Measurements from ENCODE around the gene STRAP. TPM values are rescaled to one million over a fixed set of nuclear protein-coding genes. Genes with fewer than 3 reads are reported as not detected.
"Not testable (repeated sequence)": the region's sequence is repeated elsewhere in the genome, so short reads cannot be mapped to it uniquely, and the experiment has no call there.

The STRAP gene
- polyA plus RNA-seq, 3 donors: 167 to 211 (median 182) TPM

GRCh38 chr12:15904378-15904920, 22.3 kb downstream of the STRAP start:
- no peak for DNase-seq (ENCODE audit: extremely low read depth in 1 of 11, low read depth in 9 of 11, low spot score in 4 of 11)

- DNase-seq (ENCODE audit: extremely low read depth in 1 of 11, low read depth in 9 of 11, low spot score in 4 of 11): no peak
Measured at GRCh38 chr12:15910468-15910863, 28.3 kb downstream of the STRAP start.

DNA sequence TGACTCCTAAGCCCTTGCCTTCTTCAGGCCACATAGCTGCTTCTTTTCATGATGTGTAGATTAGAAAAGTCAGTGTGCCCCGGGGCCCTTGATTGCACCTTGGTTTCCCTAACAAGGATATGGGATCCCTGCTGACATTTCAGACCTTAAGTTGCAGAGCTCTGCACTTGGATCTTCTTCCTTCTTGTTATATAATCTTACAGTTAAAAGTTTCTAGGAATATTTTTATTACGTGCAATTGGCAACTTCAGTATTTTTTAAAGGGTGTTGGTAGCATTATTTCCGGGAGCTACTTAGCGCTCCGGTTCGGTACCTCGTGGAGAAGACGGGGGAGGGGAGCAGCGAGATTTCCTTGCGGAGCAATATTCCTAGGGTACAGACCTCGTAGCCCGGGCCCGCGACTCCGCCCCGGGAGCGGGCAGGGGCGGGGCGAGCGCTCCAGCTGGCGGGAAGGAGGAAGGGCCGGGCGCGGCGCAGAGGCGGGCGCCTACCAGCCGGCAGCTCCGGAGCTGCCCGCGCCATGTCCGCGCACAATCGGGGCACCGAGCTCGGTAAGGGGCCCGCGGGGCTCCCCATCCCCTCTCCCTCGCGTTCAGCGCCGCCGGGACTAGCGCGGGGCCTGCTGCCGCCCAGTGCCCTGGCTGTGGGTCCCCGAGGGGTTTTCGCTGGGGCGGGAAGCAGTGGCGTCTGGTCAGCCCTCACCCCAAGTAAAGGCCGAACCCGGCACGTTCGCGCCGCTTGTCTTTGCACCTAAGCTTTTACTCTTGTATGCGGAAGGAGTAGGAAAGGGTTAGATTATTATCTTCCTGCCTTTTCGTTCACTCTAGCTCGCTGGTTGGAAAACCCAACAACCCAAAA, 28.9 kb downstream of the STRAP start, which contains the start of gene DERA:
Gene DERA, plus strand, starts transcription at position 469 of the 858 bp plus-strand sequence. Its CDS starts 52 bp downstream, at position 521.
- peak; percentile 28 to 78 (median 63) for DNase-seq (ENCODE audit: extremely low read depth in 1 of 11, low read depth in 9 of 11, low spot score in 4 of 11)

DNA sequence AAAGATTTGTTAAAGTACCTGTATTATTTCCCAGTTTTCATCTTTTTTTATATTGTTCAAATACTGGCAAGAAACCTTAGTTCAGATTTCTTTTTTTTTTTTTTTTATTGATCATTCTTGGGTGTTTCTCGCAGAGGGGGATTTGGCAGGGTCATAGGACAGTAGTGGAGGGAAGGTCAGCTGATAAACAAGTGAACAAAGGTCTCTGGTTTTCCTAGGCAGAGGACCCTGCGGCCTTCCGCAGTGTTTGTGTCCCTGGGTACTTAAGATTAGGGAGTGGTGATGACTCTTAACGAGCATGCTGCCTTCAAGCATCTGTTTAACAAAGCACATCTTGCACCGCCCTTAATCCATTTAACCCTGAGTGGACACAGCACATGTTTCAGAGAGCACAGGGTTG, 29.7 kb downstream of the STRAP start:
- peak in 1 of 11 donors; percentile 2 for DNase-seq (ENCODE audit: extremely low read depth in 1 of 11, low read depth in 9 of 11, low spot score in 4 of 11)

DNA sequence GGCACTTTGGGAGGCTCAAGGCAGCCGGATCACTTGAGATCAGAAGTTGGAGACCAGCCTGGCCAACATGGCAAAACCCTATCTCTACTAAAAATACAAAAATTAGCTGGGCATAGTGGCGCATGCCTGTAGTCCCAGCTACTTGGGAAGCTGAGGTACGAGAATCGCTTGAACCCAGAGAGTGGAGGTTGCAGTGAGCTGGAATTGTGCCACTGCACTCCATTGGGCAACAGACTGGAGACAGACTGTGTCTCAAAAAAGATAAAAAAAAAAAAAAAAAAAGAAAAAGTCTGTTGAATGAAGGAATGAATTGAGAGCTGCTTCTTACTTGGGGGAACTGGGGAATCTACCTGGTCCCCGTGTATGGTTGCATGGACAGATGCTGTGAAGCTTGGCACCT, 31.9 kb downstream of the STRAP start:
- not testable (repeated sequence) for DNase-seq (ENCODE audit: extremely low read depth in 1 of 11, low read depth in 9 of 11, low spot score in 4 of 11)

DNA sequence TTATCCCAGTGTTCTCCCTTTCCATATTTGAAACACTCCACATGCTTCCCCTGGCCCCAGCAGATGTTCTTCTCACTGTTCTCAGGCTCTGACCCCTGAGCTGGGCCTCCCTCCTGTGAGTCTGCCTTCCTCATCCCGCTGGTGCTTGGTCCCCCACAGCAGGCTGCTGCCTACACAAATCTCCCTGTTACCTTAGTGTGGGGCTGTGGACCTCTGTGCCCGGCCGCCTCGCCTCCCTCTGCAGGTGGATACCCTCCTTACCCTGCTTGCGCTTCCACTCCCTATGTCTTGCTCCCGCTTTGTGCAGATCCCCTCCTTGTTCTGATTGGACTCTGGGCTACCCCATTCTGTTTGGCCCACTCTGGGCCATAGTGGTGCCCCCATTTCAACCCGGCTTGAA, 35.9 kb downstream of the STRAP start:
- DNase-seq (ENCODE audit: extremely low read depth in 1 of 11, low read depth in 9 of 11, low spot score in 4 of 11): no peak

DNA sequence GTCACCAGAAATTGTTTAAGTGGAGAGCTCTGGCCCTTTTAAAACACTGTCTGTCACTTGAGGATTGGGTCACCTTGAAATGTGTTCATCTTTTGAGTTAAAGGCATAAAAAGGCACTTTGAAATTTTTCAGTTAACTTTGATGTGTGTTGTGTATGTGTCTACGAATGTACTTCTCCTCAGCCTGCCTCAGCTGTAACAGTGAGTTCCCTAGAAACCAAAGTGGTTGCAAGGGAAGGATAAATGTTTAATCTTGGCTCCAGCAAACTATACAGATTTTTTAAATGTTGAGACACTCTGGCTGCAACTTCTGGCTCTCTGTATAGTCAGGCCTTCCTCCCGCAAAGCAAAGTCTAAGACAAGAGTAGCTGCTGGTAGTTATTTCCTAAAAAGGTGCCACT, 37.2 kb downstream of the STRAP start:
- DNase-seq (ENCODE audit: extremely low read depth in 1 of 11, low read depth in 9 of 11, low spot score in 4 of 11): no peak

DNA sequence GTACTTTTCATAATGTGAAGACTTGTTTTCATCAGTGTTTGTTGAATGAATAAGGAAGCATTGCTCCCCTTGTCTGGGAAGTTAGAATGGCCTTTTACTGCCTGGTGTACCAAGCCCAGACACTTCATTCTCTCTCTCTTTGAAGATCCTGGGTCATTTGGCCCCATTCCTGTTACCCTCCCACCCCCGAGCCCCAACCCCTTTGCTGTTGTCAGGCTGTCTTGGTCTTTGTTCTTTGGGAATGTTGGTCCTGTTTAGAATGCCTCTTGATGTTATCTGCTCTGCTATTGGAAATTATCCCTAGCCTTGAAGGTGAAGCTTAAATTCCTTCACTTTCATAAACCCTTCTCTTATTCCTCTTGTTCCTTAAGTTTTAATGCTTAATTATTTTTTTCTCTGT, 42.8 kb downstream of the STRAP start:
- no peak for DNase-seq (ENCODE audit: extremely low read depth in 1 of 11, low read depth in 9 of 11, low spot score in 4 of 11)

DNA sequence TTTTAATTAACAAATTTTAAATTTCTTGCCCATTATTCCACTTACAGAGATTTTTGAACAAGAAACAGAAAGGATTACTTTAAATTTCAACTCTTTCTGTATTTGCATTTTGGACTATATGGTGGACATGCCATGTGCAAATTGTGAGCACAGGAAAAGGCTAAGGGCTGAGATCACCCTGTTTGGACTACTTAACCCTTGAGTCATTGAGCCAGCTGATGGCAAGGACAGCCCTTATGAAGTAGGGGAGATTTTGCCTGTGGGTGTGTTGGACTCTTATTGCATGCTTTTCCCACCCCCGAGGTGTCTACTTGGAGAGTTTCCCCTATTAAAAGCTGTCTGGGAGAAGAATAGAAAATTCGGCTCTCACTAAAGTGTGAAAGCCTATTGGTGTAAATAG, 46.2 kb downstream of the STRAP start:
- DNase-seq (ENCODE audit: extremely low read depth in 1 of 11, low read depth in 9 of 11, low spot score in 4 of 11): no peak

DNA sequence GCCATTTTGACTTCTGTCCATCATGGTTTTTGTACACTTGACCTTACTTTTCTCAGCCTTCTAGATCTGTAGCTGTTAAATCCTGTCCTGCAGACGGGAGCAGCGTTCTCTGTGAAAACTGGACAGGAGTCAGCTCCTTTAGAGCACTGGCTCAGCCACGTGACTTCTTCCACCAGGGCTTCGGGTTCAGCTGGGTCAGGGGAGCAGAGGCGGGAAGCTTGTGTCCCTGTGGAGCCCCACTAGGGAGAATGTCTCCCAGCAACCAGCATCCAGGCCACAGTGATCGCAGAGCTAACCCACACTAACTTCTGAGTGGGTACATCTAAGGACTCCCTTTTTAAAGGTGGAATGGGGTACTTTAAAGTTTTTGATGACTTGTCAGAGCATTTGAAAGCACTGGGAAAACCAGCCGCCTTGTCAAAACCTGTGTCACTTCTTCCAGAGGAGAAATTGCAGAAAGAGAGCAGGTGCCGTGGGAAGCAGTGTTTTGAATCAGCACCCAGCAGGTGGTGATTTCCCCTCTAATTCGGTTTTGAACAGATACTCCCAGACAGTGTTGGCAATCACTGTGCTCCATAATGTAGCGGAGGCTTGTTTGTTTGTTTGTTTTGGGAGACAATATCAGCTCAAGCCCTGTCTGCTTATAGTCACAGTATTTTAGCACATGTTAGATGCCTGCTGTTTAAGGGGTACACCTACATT, 46.8 kb downstream of the STRAP start:
- DNase-seq (ENCODE audit: extremely low read depth in 1 of 11, low read depth in 9 of 11, low spot score in 4 of 11): no peak

DNA sequence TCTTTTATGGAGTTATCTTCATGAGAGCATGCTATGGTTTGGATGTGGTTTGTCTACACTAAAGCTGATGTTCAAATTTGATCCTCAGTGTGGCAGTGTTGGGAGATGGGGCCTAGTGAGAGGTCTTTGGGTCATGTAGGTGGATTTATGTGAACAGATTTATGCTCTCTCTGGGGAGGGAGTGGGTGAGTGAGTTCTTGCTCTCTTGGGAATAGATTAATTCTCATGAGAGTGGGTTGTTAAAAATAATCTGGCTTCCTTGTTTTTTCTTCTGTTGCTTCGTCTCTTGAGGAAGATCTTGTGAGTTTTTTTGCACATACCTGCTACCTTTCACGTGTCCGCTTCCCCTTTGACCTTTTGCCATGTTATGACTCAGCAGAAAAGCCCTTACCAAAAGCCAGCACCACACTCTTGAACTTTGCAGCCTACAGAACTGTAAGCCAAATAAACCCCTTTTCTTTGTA, 49.4 kb downstream of the STRAP start:
- no peak for DNase-seq (ENCODE audit: extremely low read depth in 1 of 11, low read depth in 9 of 11, low spot score in 4 of 11)

DNA sequence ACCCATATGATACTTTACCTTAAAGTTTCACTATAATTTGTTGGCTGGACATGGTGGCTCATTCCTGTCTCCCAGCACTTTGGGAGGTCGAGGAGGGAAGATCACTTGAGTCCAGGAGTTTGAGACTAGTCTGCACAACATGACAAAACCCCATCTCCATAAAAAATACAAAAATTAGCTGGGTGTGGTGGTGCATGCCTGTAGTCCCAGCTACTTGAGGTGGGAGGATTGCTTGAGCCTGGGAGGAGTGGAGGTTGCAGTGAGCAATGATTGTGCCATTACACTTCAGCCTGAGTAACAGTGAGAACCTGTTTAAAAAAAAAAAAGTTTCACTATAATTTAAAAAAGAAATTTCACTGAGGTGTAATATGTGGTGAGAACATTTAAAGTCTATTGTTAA, 50.1 kb downstream of the STRAP start:
- DNase-seq (ENCODE audit: extremely low read depth in 1 of 11, low read depth in 9 of 11, low spot score in 4 of 11): no peak

- no peak for DNase-seq (ENCODE audit: extremely low read depth in 1 of 11, low read depth in 9 of 11, low spot score in 4 of 11)
Measured at GRCh38 chr12:15932971-15933370, 50.8 kb downstream of the STRAP start.

DNA sequence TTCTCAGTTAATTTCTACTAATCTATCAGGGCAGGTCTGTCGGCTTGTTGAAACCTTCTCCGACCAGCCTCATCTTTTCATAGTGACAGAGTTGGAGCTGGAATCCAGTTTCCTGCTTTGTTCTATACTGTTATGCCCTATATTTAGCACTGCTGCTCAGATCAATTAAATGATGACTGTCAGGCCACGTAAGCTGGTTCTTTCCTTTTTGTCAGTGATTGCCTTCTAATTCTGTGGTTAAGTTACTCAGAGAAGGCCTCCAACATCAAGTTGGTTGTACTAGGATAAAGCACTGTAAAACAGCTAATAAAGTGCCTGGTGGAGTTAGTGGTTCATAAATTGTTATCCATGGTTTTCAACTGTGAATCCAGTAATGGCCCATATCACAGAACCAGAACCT, 51.6 kb downstream of the STRAP start:
- no peak for DNase-seq (ENCODE audit: extremely low read depth in 1 of 11, low read depth in 9 of 11, low spot score in 4 of 11)

GRCh38 chr12:15936751-15937150, 54.6 kb downstream of the STRAP start:
- DNase-seq (ENCODE audit: extremely low read depth in 1 of 11, low read depth in 9 of 11, low spot score in 4 of 11): no peak

- DNase-seq (ENCODE audit: extremely low read depth in 1 of 11, low read depth in 9 of 11, low spot score in 4 of 11): no peak
Measured at GRCh38 chr12:15937902-15938301, 55.7 kb downstream of the STRAP start.

DNA sequence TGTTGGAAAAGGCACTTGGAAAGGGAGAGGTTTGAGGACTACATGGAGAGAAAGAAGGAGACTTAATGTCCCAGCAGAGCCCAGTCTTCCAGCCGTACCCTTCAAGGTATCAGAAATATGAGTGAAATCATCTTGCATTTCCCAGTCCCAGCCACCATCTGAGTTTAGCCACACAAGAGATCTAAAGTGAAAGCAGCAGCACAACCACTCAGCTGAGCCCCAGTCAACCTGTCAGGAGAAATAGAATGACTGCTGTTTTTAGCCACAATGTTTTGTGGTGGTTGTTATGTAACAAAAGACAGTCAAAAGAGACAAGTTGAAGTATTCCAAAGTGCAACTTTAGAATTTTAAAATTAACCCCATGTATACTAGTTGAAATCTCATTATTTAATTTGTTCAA, 56.9 kb downstream of the STRAP start:
- no peak for DNase-seq (ENCODE audit: extremely low read depth in 1 of 11, low read depth in 9 of 11, low spot score in 4 of 11)

- no peak for DNase-seq (ENCODE audit: extremely low read depth in 1 of 11, low read depth in 9 of 11, low spot score in 4 of 11)
Measured at GRCh38 chr12:15942475-15942874, 60.3 kb downstream of the STRAP start.

DNA sequence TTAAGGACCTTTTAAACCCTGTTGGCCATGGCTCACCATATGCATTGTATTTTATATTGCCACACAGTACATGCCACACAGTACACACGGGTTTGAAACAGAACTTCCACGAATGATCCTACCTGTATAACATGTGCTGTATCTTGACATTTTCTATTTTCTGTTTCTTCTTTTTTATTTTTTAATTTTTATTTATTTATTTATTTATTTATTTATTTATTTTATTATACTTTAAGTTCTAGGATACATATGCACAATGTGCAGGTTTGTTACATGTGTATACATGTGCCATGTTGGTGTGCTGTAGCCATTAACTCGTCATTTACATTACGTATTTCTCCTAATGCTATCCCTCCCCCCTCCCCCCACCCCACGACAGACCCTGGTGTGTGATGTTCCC, 61.3 kb downstream of the STRAP start:
- not testable (repeated sequence) for DNase-seq (ENCODE audit: extremely low read depth in 1 of 11, low read depth in 9 of 11, low spot score in 4 of 11)

DNA sequence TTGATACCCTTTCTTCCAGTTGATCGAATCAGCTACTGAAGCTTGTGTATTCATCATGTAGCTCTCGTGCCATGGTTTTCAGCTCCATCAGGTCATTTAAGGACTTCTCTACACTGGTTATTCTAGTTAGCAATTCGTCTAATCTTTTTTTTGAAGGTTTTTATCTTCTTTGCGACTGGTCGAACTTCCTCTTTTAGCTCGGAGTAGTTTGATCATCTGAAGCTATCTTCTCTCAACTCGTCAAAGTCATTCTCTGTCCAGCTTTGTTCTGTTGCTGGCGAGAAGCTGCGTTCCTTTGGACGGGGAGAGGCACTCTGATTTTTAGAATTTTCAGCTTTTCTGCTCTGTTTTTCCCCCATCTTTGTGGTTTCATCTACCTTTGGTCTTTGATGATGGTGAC, 66.3 kb downstream of the STRAP start:
- not testable (repeated sequence) for DNase-seq (ENCODE audit: extremely low read depth in 1 of 11, low read depth in 9 of 11, low spot score in 4 of 11)

Data from renal cortex interstitium (tissue), 11 donors.